Liver (tissue), 3 donors: Measurements from ENCODE around the gene ATXN3.

Experiments
- ATF3 ChIP-seq: IDR thresholded peaks from 2 replicates; pipeline ENCODE4 v1.6.1; 2016; ENCODE audit warnings: antibody characterized with exemption
- FOXA2 ChIP-seq: IDR thresholded peaks from 2 replicates; pipeline ENCODE4 v1.6.1; 2016; ENCODE audit warnings: antibody characterized with exemption
- GABPA ChIP-seq, 2 donors: IDR thresholded peaks in 1 of 2; conservative IDR thresholded peaks in 1 of 2; 2 replicates each; pipeline ENCODE4 v1.6.1; 2016; ENCODE audit warnings: antibody characterized with exemption in 2 of 2, mild to moderate bottlenecking in 1 of 2, moderate library complexity in 1 of 2
- HNF4A ChIP-seq, 2 donors: conservative IDR thresholded peaks; 2 replicates each; pipeline ENCODE4 v1.6.1; 2016; ENCODE audit warnings: antibody characterized with exemption in 2 of 2, mild to moderate bottlenecking in 2 of 2
- JUND ChIP-seq, 2 donors: IDR thresholded peaks; 2 replicates each; pipeline ENCODE4 v1.6.1; 2016; ENCODE audit warnings: antibody characterized with exemption in 2 of 2
- MAX ChIP-seq: IDR thresholded peaks from 2 replicates; pipeline ENCODE4 v1.6.1; 2016; ENCODE audit warnings: antibody characterized with exemption
- RAD21 ChIP-seq, 2 donors: IDR thresholded peaks; 2 replicates each; pipeline ENCODE4 v1.6.1; 2016; ENCODE audit warnings: antibody characterized with exemption in 2 of 2, mild to moderate bottlenecking in 2 of 2
- SP1 ChIP-seq: IDR thresholded peaks from 2 replicates; pipeline ENCODE4 v1.6.1; 2018; ENCODE audit warnings: antibody characterized with exemption, mild to moderate bottlenecking
- TAF1 ChIP-seq: conservative IDR thresholded peaks from 2 replicates; pipeline ENCODE4 v1.6.1; 2016; ENCODE audit warnings: antibody characterized with exemption, mild to moderate bottlenecking
- YY1 ChIP-seq: IDR thresholded peaks from 2 replicates; pipeline ENCODE4 v1.6.1; 2016; ENCODE audit warnings: antibody characterized with exemption, mild to moderate bottlenecking
- TF ChIP-seq, protein P1 (sequence below): fragments of 150-350 bp; IDR thresholded peaks from 2 replicates; pipeline ENCODE4 v1.5.1; 2017; ENCODE audit warnings: improper control_type of control experiment, low read depth, low read length; ENCODE audit not compliant: missing input control
- TF ChIP-seq, protein P2 (sequence below): IDR thresholded peaks from 2 replicates; pipeline ENCODE4 v1.6.1; 2016; ENCODE audit warnings: antibody characterized with exemption, mild to moderate bottlenecking
- donor health status: healthy.
- donor health status: healthy.

DNA sequence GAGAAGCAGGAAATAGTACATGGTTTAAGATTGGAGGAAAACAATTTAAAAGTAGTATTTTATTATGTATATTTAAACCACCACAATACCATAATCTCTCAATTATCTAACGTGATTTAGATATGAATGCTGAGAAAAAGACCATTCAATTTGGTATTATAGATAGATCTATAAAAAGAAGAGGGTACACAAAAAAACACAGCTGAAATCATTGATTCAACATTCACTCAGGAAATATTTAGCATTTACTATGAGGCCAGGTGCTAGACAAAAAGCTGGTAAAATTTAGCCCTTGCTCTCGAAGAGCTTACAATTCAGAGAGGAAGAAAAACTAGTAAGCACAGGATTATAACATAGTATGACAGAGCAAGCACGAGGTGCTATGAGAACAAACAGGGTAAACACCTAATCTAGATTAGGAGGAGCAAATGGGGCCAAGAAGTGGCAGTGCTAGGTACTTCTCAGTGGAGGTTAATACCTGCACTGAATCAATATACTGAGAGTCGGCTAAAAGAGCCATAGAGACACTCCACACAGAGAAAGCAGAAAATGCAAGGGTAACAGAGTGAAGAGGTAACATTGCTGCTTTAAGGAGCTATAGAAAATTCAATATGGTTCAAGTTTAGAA, 94.1 kb downstream of the ATXN3 start:
- TF ChIP-seq, protein P1, sequence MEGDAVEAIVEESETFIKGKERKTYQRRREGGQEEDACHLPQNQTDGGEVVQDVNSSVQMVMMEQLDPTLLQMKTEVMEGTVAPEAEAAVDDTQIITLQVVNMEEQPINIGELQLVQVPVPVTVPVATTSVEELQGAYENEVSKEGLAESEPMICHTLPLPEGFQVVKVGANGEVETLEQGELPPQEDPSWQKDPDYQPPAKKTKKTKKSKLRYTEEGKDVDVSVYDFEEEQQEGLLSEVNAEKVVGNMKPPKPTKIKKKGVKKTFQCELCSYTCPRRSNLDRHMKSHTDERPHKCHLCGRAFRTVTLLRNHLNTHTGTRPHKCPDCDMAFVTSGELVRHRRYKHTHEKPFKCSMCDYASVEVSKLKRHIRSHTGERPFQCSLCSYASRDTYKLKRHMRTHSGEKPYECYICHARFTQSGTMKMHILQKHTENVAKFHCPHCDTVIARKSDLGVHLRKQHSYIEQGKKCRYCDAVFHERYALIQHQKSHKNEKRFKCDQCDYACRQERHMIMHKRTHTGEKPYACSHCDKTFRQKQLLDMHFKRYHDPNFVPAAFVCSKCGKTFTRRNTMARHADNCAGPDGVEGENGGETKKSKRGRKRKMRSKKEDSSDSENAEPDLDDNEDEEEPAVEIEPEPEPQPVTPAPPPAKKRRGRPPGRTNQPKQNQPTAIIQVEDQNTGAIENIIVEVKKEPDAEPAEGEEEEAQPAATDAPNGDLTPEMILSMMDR: no peak
- TF ChIP-seq FOXA2 (no peak), RAD21 (IDR thresholded peaks at IDR 0.05) (no peak), YY1 (no peak), MAX (no peak), JUND (IDR thresholded peaks at IDR 0.05) (no peak), SP1 (no peak), TAF1 (no peak), GABPA (IDR thresholded peaks at IDR 0.05 in 1 of 2, conservative IDR thresholded peaks at IDR 0.05 in 1 of 2) (no peak), HNF4A (conservative IDR thresholded peaks at IDR 0.05) (no peak), ATF3 (no peak)
- TF ChIP-seq, protein P2, sequence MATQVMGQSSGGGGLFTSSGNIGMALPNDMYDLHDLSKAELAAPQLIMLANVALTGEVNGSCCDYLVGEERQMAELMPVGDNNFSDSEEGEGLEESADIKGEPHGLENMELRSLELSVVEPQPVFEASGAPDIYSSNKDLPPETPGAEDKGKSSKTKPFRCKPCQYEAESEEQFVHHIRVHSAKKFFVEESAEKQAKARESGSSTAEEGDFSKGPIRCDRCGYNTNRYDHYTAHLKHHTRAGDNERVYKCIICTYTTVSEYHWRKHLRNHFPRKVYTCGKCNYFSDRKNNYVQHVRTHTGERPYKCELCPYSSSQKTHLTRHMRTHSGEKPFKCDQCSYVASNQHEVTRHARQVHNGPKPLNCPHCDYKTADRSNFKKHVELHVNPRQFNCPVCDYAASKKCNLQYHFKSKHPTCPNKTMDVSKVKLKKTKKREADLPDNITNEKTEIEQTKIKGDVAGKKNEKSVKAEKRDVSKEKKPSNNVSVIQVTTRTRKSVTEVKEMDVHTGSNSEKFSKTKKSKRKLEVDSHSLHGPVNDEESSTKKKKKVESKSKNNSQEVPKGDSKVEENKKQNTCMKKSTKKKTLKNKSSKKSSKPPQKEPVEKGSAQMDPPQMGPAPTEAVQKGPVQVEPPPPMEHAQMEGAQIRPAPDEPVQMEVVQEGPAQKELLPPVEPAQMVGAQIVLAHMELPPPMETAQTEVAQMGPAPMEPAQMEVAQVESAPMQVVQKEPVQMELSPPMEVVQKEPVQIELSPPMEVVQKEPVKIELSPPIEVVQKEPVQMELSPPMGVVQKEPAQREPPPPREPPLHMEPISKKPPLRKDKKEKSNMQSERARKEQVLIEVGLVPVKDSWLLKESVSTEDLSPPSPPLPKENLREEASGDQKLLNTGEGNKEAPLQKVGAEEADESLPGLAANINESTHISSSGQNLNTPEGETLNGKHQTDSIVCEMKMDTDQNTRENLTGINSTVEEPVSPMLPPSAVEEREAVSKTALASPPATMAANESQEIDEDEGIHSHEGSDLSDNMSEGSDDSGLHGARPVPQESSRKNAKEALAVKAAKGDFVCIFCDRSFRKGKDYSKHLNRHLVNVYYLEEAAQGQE: no peak
